Muscle layer of colon (tissue), 2 donors: Measurements from ENCODE around the gene SDR42E1.
"Not testable (repeated sequence)": the region's sequence is repeated elsewhere in the genome, so short reads cannot be mapped to it uniquely, and the experiment has no call there.

Experiments used
- H3K27ac ChIP-seq: one replicate; pipeline ENCODE4 v1.7.0; 2013; ENCODE audit warnings: low read depth, mild to moderate bottlenecking, low read length, moderate library complexity
- H3K27me3 ChIP-seq, 2 donors: one replicate each; pipeline ENCODE4 v1.7.0; 2013; ENCODE audit warnings: low read length in 2 of 2, mild to moderate bottlenecking in 2 of 2; ENCODE audit not compliant: insufficient read depth in 2 of 2, control insufficient read depth in 1 of 2
- H3K36me3 ChIP-seq: one replicate; pipeline ENCODE4 v1.7.0; 2013; ENCODE audit warnings: mild to moderate bottlenecking, low read length; ENCODE audit not compliant: insufficient read depth
- H3K4me1 ChIP-seq: one replicate; pipeline ENCODE4 v1.7.0; 2013; ENCODE audit warnings: mild to moderate bottlenecking, low read length; ENCODE audit not compliant: insufficient read depth
- H3K4me3 ChIP-seq, 2 donors: one replicate each; pipeline ENCODE4 v1.7.0; 2013; ENCODE audit warnings: low read length in 2 of 2, low read depth in 1 of 2, mild to moderate bottlenecking in 1 of 2, moderate library complexity in 1 of 2
- H3K9ac ChIP-seq: one replicate; pipeline ENCODE4 v1.7.0; 2013; ENCODE audit warnings: low read length
- H3K9me3 ChIP-seq: one replicate; pipeline ENCODE4 v1.7.0; 2013; ENCODE audit warnings: mild to moderate bottlenecking, low read length
- donor health status: abdominal sarcoma.
- donor health status: Adenocarcinoma of cecum.

Gene SDR42E1

GRCh38 chr16:81996664-81997509, 14.4 kb downstream of the SDR42E1 start:
- no peak overlapping the region for H3K4me3 ChIP-seq
- peaks cover 31% of the 10 kb centered on the region for H3K4me1 ChIP-seq
- H3K36me3 ChIP-seq: peaks cover 5% of the 10 kb centered on the region
- no peaks in the 10 kb centered on the region for H3K27me3 ChIP-seq
- H3K27ac ChIP-seq: peak overlapping the region; percentile 45
- H3K9ac ChIP-seq: no peak overlapping the region
- no peaks in the 10 kb centered on the region for H3K9me3 ChIP-seq

GRCh38 chr16:81995651-81996050, 15.6 kb downstream of the SDR42E1 start:
- Histone ChIP-seq H3K4me1 (peaks cover 31% of the 10 kb centered on the region), H3K27me3 (no peaks in the 10 kb centered on the region), H3K27ac (no peak overlapping the region), H3K9me3 (no peaks in the 10 kb centered on the region), H3K9ac (no peak overlapping the region), H3K4me3 (no peak overlapping the region), H3K36me3 (peaks cover 5% of the 10 kb centered on the region)

GRCh38 chr16:81994485-81994884, 16.8 kb downstream of the SDR42E1 start:
- no peaks in the 10 kb centered on the region for H3K9me3 ChIP-seq
- peaks cover 5% of the 10 kb centered on the region for H3K36me3 ChIP-seq
- H3K4me3 ChIP-seq: no peak overlapping the region
- no peak overlapping the region for H3K27ac ChIP-seq
- peaks cover 31% of the 10 kb centered on the region for H3K4me1 ChIP-seq
- no peak overlapping the region for H3K9ac ChIP-seq
- H3K27me3 ChIP-seq: no peaks in the 10 kb centered on the region

- Histone ChIP-seq H3K4me3 (no peak overlapping the region), H3K27me3 (no peaks in the 10 kb centered on the region), H3K4me1 (peaks cover 27% of the 10 kb centered on the region), H3K9me3 (no peaks in the 10 kb centered on the region), H3K36me3 (no peaks in the 10 kb centered on the region), H3K9ac (no peak overlapping the region), H3K27ac (no peak overlapping the region)
These were observed 18.4 kb downstream of the SDR42E1 start for GRCh38 chr16:81992859-81993258.

GRCh38 chr16:81987706-81988105, 23.6 kb downstream of the SDR42E1 start:
- no peaks in the 10 kb centered on the region for H3K36me3 ChIP-seq
- H3K4me3 ChIP-seq: no peak overlapping the region
- no peaks in the 10 kb centered on the region for H3K27me3 ChIP-seq
- no peak overlapping the region for H3K9ac ChIP-seq
- H3K27ac ChIP-seq: no peak overlapping the region
- H3K4me1 ChIP-seq: no peaks in the 10 kb centered on the region
- H3K9me3 ChIP-seq: no peaks in the 10 kb centered on the region

GRCh38 chr16:81987121-81987520, 24.1 kb downstream of the SDR42E1 start:
- Histone ChIP-seq H3K4me1 (no peaks in the 10 kb centered on the region), H3K9ac (no peak overlapping the region), H3K27me3 (no peaks in the 10 kb centered on the region), H3K4me3 (no peak overlapping the region), H3K9me3 (no peaks in the 10 kb centered on the region), H3K27ac (no peak overlapping the region), H3K36me3 (no peaks in the 10 kb centered on the region)

- H3K27ac ChIP-seq, H3K4me3 ChIP-seq, H3K4me1 ChIP-seq, H3K9me3 ChIP-seq, H3K27me3 ChIP-seq, H3K36me3 ChIP-seq, H3K9ac ChIP-seq: not testable (repeated sequence)
These were observed 33.8 kb downstream of the SDR42E1 start for GRCh38 chr16:81977335-81977942.

GRCh38 chr16:81975637-81976036, 35.6 kb downstream of the SDR42E1 start:
- H3K4me1 ChIP-seq: no peaks in the 10 kb centered on the region
- H3K27me3 ChIP-seq: no peaks in the 10 kb centered on the region
- H3K27ac ChIP-seq: no peak overlapping the region
- no peak overlapping the region for H3K9ac ChIP-seq
- H3K4me3 ChIP-seq: no peak overlapping the region
- H3K9me3 ChIP-seq: peaks cover 6% of the 10 kb centered on the region
- no peaks in the 10 kb centered on the region for H3K36me3 ChIP-seq

GRCh38 chr16:81973737-81974136, 37.5 kb downstream of the SDR42E1 start:
- Histone ChIP-seq H3K9me3 (peaks cover 6% of the 10 kb centered on the region), H3K9ac (no peak overlapping the region), H3K27ac (no peak overlapping the region), H3K27me3 (no peaks in the 10 kb centered on the region), H3K36me3 (no peaks in the 10 kb centered on the region), H3K4me1 (no peaks in the 10 kb centered on the region), H3K4me3 (no peak overlapping the region)

GRCh38 chr16:81971853-81972252, 39.4 kb downstream of the SDR42E1 start:
- H3K4me3 ChIP-seq: no peak overlapping the region

GRCh38 chr16:81967358-81967757, 43.9 kb downstream of the SDR42E1 start:
- Histone ChIP-seq H3K9me3 (peaks cover 6% of the 10 kb centered on the region), H3K36me3 (no peaks in the 10 kb centered on the region), H3K9ac (no peak overlapping the region), H3K4me1 (no peaks in the 10 kb centered on the region), H3K27me3 (no peaks in the 10 kb centered on the region), H3K4me3 (no peak overlapping the region), H3K27ac (no peak overlapping the region)

More at GRCh38 chr16:81971853-81972252, 39.4 kb downstream of the SDR42E1 start:
- no peak overlapping the region for H3K27ac ChIP-seq
- no peaks in the 10 kb centered on the region for H3K36me3 ChIP-seq
- H3K9me3 ChIP-seq: peaks cover 6% of the 10 kb centered on the region
- no peaks in the 10 kb centered on the region for H3K4me1 ChIP-seq
- H3K9ac ChIP-seq: no peak overlapping the region
- no peaks in the 10 kb centered on the region for H3K27me3 ChIP-seq

GRCh38 chr16:81964808-81965207, 46.5 kb downstream of the SDR42E1 start:
- Histone ChIP-seq H3K4me1 (no peaks in the 10 kb centered on the region), H3K27me3 (no peaks in the 10 kb centered on the region), H3K36me3 (no peaks in the 10 kb centered on the region), H3K9me3 (no peaks in the 10 kb centered on the region), H3K4me3 (no peak overlapping the region), H3K27ac (no peak overlapping the region), H3K9ac (no peak overlapping the region)
